ENCODE data around the gene HYAL3. TPM values are rescaled to one million over a fixed set of nuclear protein-coding genes. Genes with fewer than 3 reads are reported as not detected.

HYAL3 gene
- total RNA-seq, 1 experiment from 2014 or later, result 2.9 TPM

- TF ChIP-seq ZNF121 (CRISPR knock-in tag; IDR thresholded peaks at IDR 0.05), result peak; percentile 38; the same call in 1 of the 2 replicates
- peak; percentile 38; the same call in 1 of the 2 replicates for TF ChIP-seq ZBTB43 (CRISPR knock-in tag; IDR thresholded peaks at IDR 0.05)
Measured at GRCh38 chr3:50275141-50275995, 23.8 kb downstream of the HYAL3 start (continued).

- CTCF ChIA-PET, result interaction anchor here (0.6 to 12.5 kb wide), 25 partner anchors 10 to 317 kb away, joined by 3 to 145 read pairs (median 7); partner anchors contain the start of genes GNAI2, GNAT1, HYAL1 and HYAL2
- Mint-ChIP-seq H3K4me1 (peaks cover 27% of the 10 kb centered on the region), H3K4me3 (peak overlapping the region; percentile 80), H3K36me3 (no peaks in the 10 kb centered on the region), H3K27me3 (ENCODE audit: low read depth) (peaks cover 64% of the 10 kb centered on the region), H3K9me3 (no peaks in the 10 kb centered on the region), H3K27ac (peak overlapping the region; percentile 42; the same call in 1 of the 2 replicates)
- TF ChIP-seq CTCF (IDR thresholded peaks at IDR 0.05), result peak; percentile 72
- TF ChIP-seq ZNF416 (CRISPR knock-in tag; IDR thresholded peaks at IDR 0.05), result no peak
- peak; percentile 88 for DNase-seq (ENCODE audit: low spot score)
- POLR2A ChIA-PET, result interaction anchor here (0.8 to 1.3 kb wide), 4 partner anchors 18 to 58 kb away, joined by 3 read pairs; partner anchors contain the start of genes IFRD2 and TUSC2
- peak; percentile 43 for ATAC-seq
Measured at GRCh38 chr3:50274371-50275104, 24.7 kb downstream of the HYAL3 start.

- ChIA-PET CTCF (interaction anchor here (2.5 to 12.5 kb wide), 6 partner anchors 9 to 80 kb away, joined by 18 to 145 read pairs (median 46); partner anchors contain the start of genes GNAT1 and HYAL2), POLR2A (no interaction called here)
- Mint-ChIP-seq H3K36me3 (no peaks in the 10 kb centered on the region), H3K9me3 (no peaks in the 10 kb centered on the region), H3K4me3 (peak overlapping the region; percentile 80; the same call in 1 of the 2 replicates), H3K27ac (no peak overlapping the region), H3K4me1 (peaks cover 32% of the 10 kb centered on the region), H3K27me3 (ENCODE audit: low read depth) (peaks cover 59% of the 10 kb centered on the region)
- ATAC-seq (no peak), DNase-seq (ENCODE audit: low spot score) (no peak)
- no peak for TF ChIP-seq ATF6 (CRISPR knock-in tag; IDR thresholded peaks at IDR 0.05)
- no peak for TF ChIP-seq TP53 (CRISPR knock-in tag; IDR thresholded peaks at IDR 0.05)
- no peak for TF ChIP-seq ZNF121 (CRISPR knock-in tag; IDR thresholded peaks at IDR 0.05)
- TF ChIP-seq ATF2 (CRISPR knock-in tag; IDR thresholded peaks at IDR 0.05; ENCODE audit: borderline replicate concordance, low read depth), result no peak
- TF ChIP-seq HMGA2 (CRISPR knock-in tag; IDR thresholded peaks at IDR 0.05), result no peak
- no peak for TF ChIP-seq MLX (CRISPR knock-in tag; IDR thresholded peaks at IDR 0.05)
- TF ChIP-seq USF2 (CRISPR knock-in tag; IDR thresholded peaks at IDR 0.05), result no peak
- TF ChIP-seq USF1 (CRISPR knock-in tag; IDR thresholded peaks at IDR 0.05), result no peak
- no peak for TF ChIP-seq ZNF423 (CRISPR knock-in tag; IDR thresholded peaks at IDR 0.05)
- no peak for TF ChIP-seq CDX4 (CRISPR knock-in tag; IDR thresholded peaks at IDR 0.05; ENCODE audit: borderline replicate concordance)
Measured at GRCh38 chr3:50273689-50274065, 25.5 kb downstream of the HYAL3 start.
